ENCODE data around the gene NFATC3.

GRCh38 chr16:68197250-68197649 lies 112.1 kb downstream of the NFATC3 start:
- TF ChIP-seq, protein P1, sequence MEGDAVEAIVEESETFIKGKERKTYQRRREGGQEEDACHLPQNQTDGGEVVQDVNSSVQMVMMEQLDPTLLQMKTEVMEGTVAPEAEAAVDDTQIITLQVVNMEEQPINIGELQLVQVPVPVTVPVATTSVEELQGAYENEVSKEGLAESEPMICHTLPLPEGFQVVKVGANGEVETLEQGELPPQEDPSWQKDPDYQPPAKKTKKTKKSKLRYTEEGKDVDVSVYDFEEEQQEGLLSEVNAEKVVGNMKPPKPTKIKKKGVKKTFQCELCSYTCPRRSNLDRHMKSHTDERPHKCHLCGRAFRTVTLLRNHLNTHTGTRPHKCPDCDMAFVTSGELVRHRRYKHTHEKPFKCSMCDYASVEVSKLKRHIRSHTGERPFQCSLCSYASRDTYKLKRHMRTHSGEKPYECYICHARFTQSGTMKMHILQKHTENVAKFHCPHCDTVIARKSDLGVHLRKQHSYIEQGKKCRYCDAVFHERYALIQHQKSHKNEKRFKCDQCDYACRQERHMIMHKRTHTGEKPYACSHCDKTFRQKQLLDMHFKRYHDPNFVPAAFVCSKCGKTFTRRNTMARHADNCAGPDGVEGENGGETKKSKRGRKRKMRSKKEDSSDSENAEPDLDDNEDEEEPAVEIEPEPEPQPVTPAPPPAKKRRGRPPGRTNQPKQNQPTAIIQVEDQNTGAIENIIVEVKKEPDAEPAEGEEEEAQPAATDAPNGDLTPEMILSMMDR (IDR thresholded peaks at IDR 0.05; ENCODE audit: low read depth, low read length, missing input control): no peak
- TF ChIP-seq TAF1 (conservative IDR thresholded peaks at IDR 0.05): no peak
- TF ChIP-seq YY1 (IDR thresholded peaks at IDR 0.05): no peak
- TF ChIP-seq, protein P2, sequence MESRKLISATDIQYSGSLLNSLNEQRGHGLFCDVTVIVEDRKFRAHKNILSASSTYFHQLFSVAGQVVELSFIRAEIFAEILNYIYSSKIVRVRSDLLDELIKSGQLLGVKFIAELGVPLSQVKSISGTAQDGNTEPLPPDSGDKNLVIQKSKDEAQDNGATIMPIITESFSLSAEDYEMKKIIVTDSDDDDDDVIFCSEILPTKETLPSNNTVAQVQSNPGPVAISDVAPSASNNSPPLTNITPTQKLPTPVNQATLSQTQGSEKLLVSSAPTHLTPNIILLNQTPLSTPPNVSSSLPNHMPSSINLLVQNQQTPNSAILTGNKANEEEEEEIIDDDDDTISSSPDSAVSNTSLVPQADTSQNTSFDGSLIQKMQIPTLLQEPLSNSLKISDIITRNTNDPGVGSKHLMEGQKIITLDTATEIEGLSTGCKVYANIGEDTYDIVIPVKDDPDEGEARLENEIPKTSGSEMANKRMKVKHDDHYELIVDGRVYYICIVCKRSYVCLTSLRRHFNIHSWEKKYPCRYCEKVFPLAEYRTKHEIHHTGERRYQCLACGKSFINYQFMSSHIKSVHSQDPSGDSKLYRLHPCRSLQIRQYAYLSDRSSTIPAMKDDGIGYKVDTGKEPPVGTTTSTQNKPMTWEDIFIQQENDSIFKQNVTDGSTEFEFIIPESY (IDR thresholded peaks at IDR 0.05): no peak
- TF ChIP-seq, protein P3, sequence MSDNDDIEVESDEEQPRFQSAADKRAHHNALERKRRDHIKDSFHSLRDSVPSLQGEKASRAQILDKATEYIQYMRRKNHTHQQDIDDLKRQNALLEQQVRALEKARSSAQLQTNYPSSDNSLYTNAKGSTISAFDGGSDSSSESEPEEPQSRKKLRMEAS (IDR thresholded peaks at IDR 0.05): no peak
- no peak for TF ChIP-seq ATF3 (IDR thresholded peaks at IDR 0.05)

Data from liver (tissue), 3 donors.